Raji (cell line): ENCODE results near the gene DEFB123.

Experiments
- POLR2A ChIP-seq: IDR thresholded peaks from 2 replicates; pipeline ENCODE4 v1.6.1; 2011; ENCODE audit warnings: low read depth, low read length, control low read depth; ENCODE audit not compliant: insufficient read depth

DEFB123 gene

DNA sequence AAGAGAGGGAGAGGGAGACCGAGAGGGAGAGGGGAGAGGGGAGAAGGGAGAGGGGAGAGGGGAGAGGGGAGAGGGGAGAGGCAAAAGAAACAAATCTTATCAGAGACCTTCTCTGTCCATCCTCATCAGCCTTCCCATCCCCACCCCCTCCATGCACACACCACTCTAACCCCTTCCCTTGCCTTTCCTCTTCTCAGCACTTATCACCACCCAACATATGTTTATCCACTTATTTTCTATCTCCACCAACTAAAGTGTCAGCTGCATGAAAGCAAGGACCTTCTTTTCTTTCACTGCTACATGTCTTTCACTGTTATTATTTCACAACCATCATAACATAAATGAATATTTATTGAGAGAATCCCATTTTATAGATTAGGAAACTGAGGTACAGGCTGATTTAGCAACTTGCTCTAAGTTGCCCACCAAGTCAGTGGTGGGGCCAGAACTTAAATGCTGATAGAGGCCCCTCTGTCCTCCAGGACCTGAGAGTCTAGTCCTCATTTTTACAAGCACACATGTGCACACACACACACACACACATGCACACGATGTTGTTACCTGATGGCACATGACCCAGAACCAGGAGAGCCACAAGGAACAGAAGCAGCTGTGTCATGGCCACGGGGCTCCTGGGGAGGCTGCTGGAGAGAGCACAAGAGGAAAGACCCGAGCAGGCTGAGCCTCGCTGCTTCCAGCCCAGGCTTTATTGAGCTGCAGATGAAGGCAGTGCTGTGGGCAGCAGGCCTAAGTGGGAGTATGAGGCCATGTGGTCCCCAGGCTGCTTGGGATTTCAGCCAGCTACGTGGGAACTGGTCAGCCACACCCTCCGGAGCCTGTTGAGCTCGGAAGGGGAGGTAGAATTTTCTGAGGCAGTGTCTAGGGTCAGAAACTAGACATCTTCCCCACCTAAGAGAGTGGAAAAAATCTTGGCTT lies 32.2 kb downstream of the DEFB123 start:
- TF ChIP-seq POLR2A, result no peak

DNA sequence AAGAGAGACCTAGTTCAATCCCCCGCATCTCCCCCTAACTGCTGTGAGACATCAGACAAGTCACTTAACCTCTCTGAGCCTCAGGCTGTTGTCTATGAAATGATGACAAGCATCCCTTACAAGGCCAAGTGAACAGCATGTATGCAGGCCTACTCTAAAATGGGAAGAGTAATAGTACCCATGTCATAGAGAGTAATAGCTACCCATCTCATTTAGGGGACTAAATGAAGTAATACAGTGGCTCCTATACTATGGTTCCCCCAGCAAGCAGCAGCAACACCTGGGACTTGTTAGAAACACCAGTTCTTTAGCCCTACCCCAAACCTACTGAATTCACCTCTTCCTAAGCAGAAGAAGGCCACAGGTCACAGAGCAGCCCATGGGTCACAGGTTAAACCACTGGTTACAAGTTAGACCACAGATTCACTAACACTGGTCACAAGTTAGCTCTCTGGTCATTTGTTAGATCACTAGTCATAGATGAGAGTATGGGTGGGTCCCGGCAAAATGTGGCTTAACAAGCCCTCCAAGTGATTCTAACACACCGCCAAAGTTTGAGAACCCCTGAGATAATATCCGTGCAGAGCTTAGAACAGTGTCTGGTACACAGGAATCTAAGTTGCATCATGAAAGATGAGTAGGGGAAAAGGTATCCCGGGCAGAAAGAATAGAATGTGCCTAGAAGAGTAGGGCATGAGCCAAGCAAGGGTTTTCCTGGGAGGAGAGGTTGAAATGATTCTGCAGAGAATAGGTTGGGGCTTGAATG lies 33.1 kb downstream of the DEFB123 start:
- TF ChIP-seq POLR2A, result no peak

DNA sequence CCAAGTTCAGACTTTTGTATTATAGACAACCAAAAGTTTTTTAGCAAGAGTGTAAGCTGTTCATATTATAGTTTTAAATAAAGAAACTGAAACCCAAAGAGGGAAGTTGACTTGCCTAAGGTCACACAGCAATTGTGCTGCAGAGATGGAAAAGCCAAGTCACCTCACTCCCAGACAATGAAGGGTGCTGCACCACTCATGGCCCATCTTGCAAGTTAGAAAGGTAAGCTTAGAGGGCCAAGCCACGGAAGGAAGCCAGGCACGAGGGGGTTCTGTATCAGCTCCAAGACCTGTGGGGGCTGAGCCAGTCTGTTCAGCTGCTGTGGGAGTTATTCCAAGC lies 33.6 kb downstream of the DEFB123 start:
- no peak for TF ChIP-seq POLR2A

DNA sequence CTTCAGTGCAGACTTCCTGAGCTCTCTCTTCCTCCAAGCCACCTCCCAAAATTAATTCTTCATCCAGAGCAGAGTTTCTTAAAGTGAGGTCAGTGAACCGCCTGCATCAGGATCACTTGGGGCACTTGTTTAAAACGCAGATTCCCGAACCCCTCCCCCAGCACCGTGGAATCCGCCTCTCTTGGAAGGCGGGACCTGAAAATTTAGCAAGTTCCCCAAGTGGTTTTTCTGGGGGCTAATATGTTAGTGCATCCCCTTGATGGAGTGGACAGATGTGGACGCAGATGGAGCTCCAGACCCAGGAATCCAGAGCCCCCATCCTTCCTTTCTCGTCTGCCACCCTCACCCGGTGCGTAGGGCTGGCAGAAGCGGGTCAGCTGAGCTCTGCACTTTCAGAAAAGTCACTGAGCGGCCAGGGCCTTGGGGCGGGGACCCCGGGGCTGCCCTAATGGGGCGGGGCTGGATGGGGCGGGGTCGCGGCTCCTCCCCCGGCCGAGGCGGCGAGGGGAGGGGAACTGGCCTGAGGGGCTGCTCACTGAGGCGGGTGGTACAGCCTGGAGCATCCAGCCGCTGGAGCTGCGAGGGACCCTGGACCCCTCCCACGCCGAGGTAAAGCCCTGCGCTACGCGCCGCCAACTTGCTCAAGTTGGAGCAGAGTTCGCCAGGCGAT lies 34.5 kb downstream of the DEFB123 start, which contains the start of the genes DEFB124 and REM1:
Gene DEFB124, minus strand, starts transcription at position 370 of the 670 bp plus-strand sequence. CDS start 2,114 bp downstream, outside the sequence.
Gene REM1, plus strand, starts transcription at position 531 of the 670 bp plus-strand sequence. CDS start 1,158 bp downstream, outside the sequence.
- no peak for TF ChIP-seq POLR2A

DNA sequence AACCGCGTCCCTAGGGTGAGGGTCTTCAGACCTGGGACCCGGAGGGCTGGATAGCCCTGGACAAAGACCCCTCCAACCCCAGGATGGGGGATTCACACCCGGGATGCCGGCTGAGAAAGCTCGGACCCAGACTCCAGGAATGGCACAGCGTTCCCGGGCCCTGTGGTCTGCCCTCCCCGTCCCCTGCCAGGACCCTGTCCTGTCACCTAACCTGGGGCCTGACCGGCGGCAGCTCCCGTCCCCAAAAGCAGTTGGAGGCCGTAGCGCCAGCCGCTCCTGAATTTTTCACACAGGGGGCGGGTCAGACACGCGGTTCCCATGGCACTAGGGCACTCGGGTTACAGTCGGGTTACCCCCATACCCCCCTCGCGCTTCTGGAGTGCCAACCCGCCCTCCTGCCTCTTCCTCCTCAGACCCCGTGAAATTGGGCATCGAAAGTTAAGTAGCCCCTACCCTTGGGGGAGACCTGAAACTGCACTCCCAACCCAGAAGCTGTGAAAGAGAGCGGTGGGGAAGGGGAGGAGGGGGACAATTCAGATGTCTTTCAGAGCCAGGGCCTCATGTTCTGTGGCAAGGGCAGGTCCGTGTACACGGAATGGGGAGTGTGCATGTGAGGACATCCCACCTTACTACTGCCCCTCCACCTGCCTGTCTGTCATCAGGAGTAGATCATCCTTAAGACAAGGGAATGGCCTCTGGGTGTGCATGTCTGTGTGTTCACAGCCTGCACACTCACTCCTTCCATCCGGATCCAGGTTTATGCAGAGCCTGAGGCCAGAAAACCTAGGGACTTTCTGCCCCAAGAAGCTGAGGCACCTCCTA lies 35.3 kb downstream of the DEFB123 start:
- no peak for TF ChIP-seq POLR2A

DNA sequence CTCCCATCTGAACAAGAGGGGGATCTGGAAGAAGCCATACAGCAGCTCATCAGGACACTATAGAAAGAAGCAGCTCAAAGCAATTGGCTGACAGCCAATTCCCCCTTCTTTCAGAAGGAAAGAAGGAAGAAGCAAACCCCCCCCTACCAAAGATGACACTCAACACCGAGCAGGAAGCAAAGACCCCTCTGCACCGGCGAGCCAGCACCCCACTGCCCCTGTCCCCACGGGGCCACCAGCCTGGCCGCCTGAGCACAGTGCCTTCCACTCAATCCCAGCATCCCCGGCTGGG lies 35.8 kb downstream of the DEFB123 start:
- no peak for TF ChIP-seq POLR2A

DNA sequence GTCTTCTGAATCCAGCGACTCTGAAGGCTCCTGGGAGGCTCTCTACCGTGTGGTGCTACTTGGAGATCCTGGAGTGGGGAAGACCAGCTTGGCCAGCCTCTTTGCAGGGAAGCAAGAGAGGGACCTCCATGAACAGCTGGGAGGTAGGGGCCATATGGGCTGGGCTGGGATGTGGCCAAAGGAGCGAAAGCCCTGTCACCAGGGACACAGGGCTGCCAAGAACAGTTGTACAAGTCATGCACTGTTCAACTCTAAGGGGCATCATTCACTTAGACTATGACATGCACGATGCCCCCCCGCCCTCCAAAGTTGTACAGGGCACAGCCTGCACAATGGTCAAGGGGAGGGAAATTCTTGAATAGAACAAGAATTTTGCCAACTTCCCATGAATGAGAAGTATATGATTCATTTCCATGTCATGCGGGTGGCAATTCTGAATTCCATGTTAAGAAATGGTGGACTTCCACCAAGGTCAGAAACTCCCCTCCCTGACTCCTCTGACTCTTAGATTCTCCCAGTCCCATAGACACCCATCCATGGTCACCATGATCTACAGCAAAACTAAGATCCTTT lies 36.3 kb downstream of the DEFB123 start:
- TF ChIP-seq POLR2A, result no peak

DNA sequence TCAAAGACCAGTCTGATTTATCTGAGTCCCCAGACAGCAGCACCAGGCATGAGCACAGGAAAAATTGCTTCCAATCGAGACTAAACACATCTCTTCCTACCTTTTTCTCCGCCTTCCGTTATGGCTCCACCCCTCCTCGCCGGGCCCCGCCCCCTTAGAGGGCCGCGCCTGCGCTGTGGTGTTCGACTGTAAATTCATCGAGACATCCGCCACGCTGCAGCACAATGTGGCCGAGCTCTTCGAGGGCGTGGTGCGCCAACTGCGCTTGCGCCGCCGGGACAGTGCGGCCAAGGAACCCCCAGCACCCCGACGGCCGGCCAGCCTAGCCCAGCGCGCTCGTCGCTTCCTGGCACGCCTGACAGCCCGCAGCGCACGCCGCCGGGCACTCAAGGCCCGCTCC lies 43.6 kb downstream of the DEFB123 start:
- no peak for TF ChIP-seq POLR2A

DNA sequence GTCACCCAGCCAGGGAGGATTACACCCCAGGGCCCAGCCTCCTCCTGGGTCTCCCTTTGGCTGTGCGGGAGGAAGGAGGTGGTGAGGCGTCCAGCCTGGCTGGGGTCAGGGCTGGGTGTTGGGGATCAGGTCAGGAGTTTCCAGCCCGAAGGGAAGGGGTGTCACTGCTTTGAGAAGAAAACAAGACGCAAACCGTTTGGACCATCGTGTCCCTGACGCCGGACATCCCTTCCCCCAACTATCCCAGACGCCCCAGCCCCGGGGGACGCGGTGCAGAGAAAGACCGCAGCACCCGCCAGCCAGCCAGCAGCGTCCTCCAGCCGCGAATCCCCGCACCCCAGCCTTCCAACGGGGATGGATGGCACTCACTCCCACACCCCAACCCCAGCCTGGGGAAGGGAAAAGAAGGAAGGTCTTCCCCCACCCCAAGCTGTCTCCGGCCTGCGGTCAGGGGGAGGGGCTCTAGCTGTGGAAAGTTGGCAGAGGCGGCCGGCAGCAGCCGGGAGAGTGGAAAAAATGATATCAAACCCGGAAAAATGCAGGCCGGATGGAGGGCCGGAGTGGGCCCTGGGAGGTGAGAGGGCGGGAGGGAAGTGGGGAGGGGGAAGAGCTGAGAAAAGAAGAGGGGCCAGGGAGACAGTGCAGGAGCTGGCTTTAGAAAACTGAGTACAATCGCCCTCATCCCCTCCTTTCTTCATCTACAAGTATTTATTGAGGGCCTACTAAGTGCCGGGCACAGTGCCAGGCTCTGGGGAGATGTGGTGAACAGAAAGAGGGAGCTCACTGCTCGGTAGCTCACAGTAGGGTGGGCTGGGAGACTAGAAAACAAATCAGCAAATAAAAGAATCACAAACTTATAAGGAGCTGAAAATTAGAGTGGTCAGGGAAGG lies 45.3 kb downstream of the DEFB123 start:
- TF ChIP-seq POLR2A, result no peak

DNA sequence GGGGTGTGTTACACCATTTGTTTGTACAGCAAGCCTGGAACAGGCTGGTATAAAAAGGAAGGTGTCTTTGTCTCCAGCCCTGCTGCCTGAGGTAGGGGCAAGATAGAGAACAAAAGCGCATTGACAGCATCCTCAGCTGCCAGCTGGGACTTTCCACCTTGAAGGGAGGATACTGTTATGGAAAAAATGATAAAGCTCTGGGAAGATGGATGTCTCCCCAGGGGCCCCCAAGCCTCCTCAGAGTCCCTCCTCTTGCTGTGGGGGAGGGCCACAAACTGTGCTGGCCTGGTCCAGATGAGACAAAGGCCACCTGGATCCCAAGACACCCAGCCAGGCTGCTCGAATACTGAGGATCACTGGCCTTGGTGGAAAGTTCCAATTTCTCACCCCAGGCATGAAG lies 47.7 kb downstream of the DEFB123 start:
- TF ChIP-seq POLR2A, result no peak

DNA sequence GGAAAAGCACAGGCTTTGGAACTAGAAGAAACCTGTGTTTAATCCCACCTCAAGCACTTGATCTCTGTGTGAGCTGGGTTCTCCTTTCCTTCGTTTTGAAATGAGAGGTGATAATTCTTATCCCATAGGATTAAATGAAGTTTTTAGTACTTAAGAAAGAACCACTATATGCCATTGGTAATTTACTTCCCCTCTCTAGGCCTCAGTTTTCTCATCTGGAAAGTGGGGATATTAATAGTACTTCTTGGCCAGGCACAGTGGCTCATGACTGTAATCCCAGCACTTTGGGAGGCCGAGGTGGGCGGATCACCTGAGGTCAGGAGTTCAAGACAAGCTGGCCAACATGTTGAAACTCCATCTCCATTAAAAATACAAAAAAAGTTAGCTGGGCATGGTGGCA lies 48.7 kb downstream of the DEFB123 start:
- no peak for TF ChIP-seq POLR2A

DNA sequence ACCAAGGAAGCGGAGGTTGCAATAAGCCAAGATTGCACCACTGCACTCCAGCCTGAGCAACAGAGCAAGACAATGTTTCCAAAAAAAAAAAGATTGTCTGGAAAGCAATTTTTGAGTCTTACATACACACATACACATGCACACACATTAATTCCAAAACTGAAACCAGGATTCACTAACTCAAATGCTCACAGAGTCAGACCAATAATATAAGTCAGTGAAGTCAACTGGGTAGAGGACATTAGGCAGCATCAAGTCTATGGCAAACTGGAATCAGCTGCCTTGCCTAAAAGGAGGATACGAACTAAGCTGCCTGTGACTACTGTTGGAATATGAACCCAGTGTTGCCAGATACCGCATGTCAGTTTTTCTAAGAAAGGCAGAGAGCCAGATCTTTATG lies 50.3 kb downstream of the DEFB123 start:
- TF ChIP-seq POLR2A, result no peak

DNA sequence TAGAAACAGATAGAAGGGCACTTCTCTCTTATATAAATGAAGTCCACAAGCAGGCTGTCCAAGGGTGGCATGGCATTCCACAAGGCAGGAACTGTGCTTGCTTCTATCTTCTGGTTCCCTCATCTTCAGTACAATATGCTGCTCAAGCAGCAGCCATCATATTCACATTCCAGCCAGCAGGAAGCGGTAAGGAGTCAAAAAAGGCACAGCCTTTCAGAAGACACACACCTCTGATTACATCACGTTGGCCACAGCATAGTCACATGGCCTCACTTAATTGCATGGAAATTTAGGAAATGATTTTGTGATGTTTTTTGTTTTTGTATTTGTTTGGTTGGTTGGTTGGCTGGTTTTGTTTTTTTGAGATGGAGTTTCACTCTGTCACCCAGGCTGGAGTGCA lies 53.7 kb downstream of the DEFB123 start:
- no peak for TF ChIP-seq POLR2A

DNA sequence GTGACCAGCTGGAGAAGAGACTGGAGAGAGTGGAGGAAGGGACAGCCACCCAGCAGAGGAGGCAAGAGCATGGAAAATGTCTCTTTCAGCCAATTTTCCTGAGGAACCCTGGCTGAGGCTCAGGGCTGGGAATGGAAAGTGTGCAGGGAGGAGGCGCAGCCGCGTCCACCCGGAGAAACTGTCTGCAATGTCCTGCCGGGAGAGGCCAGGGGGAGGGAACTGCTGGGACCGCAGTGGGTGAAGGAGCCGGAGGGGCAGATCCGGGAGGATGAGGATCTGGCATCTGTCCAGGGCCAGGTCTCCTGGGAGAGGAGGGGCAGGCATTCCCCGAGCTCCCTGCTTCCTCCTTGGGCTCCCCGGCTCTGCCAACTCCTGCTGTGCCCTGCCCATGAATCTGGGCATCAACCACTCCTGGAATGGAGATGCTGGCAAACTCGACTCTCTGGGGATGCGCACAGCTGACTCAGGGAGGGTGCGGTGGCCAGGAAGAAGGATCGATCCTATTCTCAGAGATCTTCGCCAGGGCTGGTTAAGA lies 56.4 kb downstream of the DEFB123 start:
- TF ChIP-seq POLR2A, result no peak
